Sigmoid colon (tissue), 4 donors: ENCODE measurements around the gene ROBO1.

Source experiments
- EP300 ChIP-seq, 4 donors: sonication (generic); formaldehyde crosslinking; IDR thresholded peaks; one replicate each; pipeline ENCODE4 v1.6.1; 2017; ENCODE audit warnings: antibody characterized with exemption in 4 of 4
- POLR2A ChIP-seq, 2 donors: fragments of 450-650 bp; IDR thresholded peaks; one replicate each; pipeline ENCODE4 v1.6.1; 2016; ENCODE audit warnings: antibody characterized with exemption in 2 of 2, mild to moderate bottlenecking in 2 of 2, moderate library complexity in 2 of 2
- TF ChIP-seq, protein P1 (sequence below), 4 experiments: fragments of 450-650 bp in 3 of 4; fragments of 200-600 bp in 1 of 4; IDR thresholded peaks; one replicate each; pipeline ENCODE4 v1.5.1; 2016 to 2019; ENCODE audit warnings: antibody characterized with exemption in 4 of 4, mild to moderate bottlenecking in 3 of 4, moderate library complexity in 2 of 4

DNA sequence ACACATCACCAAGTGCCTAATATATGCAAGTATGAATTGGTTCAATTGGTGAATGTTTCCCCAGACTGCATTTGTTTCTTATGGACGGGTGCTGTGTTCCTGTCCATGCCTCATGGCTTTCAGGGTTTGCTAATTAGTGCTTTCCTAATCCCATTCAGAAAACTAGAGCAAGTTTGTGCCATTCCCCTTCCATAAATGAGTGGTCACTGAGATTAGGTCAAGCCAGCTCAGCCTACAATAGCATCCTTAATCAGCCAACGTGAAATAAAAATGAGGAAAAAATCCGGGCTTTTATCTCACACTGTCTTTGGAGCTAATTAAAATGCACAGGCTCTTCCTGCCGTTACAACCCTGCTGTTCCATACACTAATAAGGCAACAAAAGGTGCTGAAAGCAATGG lies 788.8 kb downstream of the ROBO1 start:
- TF ChIP-seq POLR2A (IDR thresholded peaks at IDR 0.05) (no peak), EP300 (IDR thresholded peaks at IDR 0.05) (no peak)
- TF ChIP-seq, protein P1, sequence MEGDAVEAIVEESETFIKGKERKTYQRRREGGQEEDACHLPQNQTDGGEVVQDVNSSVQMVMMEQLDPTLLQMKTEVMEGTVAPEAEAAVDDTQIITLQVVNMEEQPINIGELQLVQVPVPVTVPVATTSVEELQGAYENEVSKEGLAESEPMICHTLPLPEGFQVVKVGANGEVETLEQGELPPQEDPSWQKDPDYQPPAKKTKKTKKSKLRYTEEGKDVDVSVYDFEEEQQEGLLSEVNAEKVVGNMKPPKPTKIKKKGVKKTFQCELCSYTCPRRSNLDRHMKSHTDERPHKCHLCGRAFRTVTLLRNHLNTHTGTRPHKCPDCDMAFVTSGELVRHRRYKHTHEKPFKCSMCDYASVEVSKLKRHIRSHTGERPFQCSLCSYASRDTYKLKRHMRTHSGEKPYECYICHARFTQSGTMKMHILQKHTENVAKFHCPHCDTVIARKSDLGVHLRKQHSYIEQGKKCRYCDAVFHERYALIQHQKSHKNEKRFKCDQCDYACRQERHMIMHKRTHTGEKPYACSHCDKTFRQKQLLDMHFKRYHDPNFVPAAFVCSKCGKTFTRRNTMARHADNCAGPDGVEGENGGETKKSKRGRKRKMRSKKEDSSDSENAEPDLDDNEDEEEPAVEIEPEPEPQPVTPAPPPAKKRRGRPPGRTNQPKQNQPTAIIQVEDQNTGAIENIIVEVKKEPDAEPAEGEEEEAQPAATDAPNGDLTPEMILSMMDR (IDR thresholded peaks at IDR 0.05) = no peak
